Uterus (tissue), 2 donors: Measurements from ENCODE around the gene NUP54.

Experiments
- POLR2A ChIP-seq, 2 donors: fragments of 450-650 bp; IDR thresholded peaks; one replicate each; pipeline ENCODE4 v1.6.1; 2016; ENCODE audit warnings: antibody characterized with exemption in 2 of 2, mild to moderate bottlenecking in 1 of 2, moderate library complexity in 1 of 2
- TF ChIP-seq, protein P1 (sequence below), 4 experiments: fragments of 200-600 bp in 2 of 4; fragments of 450-650 bp in 2 of 4; sonication (generic) in 2 of 4; IDR thresholded peaks; one replicate each; pipeline ENCODE4 v1.5.1; 2016 to 2019; ENCODE audit warnings: antibody characterized with exemption in 4 of 4, mild to moderate bottlenecking in 2 of 4, moderate library complexity in 1 of 4

DNA sequence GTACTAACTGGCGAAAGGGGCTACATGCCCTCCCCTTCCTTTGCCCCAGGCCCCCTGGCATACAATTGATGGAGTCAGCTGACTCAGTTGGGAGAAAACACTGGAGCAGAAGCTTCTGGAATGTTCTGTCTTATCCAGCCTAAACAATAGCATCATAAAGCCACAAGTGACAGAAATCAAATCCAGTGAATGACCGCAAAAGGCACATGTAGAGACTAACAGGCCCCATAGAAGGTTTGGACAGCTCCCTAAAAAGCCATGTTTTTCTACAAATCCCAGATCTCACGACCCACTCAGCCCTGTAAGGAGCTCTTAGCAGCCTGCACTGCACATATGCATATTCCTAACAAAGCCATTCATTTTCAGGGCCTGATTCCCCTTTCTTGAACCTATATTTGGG, 40.4 kb upstream of the NUP54 start:
- TF ChIP-seq, protein P1, sequence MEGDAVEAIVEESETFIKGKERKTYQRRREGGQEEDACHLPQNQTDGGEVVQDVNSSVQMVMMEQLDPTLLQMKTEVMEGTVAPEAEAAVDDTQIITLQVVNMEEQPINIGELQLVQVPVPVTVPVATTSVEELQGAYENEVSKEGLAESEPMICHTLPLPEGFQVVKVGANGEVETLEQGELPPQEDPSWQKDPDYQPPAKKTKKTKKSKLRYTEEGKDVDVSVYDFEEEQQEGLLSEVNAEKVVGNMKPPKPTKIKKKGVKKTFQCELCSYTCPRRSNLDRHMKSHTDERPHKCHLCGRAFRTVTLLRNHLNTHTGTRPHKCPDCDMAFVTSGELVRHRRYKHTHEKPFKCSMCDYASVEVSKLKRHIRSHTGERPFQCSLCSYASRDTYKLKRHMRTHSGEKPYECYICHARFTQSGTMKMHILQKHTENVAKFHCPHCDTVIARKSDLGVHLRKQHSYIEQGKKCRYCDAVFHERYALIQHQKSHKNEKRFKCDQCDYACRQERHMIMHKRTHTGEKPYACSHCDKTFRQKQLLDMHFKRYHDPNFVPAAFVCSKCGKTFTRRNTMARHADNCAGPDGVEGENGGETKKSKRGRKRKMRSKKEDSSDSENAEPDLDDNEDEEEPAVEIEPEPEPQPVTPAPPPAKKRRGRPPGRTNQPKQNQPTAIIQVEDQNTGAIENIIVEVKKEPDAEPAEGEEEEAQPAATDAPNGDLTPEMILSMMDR (IDR thresholded peaks at IDR 0.05), result no peak
- TF ChIP-seq POLR2A (IDR thresholded peaks at IDR 0.05), result no peak
